Activated CD8-positive, alpha-beta memory T cell treated with anti-CD3 and anti-CD28 coated beads, Interleukin-2, amount 50 U/mL, for 48 hours (primary cell): Measurements from ENCODE around the gene GULP1.

Experiments used
- DNase-seq: peaks from one replicate; pipeline ENCODE4 v3.0.0-alpha.2; 2020

Gene GULP1

GRCh38 chr2:188381614-188382013, 89.9 kb downstream of the GULP1 start:
- DNase-seq = no peak

GRCh38 chr2:188382107-188382506, 90.4 kb downstream of the GULP1 start:
- no peak for DNase-seq

GRCh38 chr2:188383158-188383557, 91.5 kb downstream of the GULP1 start:
- DNase-seq = no peak

GRCh38 chr2:188385857-188386256, 94.2 kb downstream of the GULP1 start:
- DNase-seq = no peak

- no peak for DNase-seq
Observed at GRCh38 chr2:188388831-188389230, 97.2 kb downstream of the GULP1 start.

- DNase-seq = no peak
Observed at GRCh38 chr2:188391354-188391753, 99.7 kb downstream of the GULP1 start.

GRCh38 chr2:188394931-188395472, 103.3 kb downstream of the GULP1 start:
- DNase-seq = no peak

- DNase-seq = no peak
Observed at GRCh38 chr2:188395903-188396689, 104.4 kb downstream of the GULP1 start.

- DNase-seq = no peak
Observed at GRCh38 chr2:188399159-188399558, 107.5 kb downstream of the GULP1 start.

GRCh38 chr2:188403676-188404075, 112.0 kb downstream of the GULP1 start:
- no peak for DNase-seq

- no peak for DNase-seq
Observed at GRCh38 chr2:188404341-188405004, 112.8 kb downstream of the GULP1 start.

GRCh38 chr2:188406414-188406813, 114.7 kb downstream of the GULP1 start:
- DNase-seq = no peak

- DNase-seq = no peak
Observed at GRCh38 chr2:188410504-188411235, 119.0 kb downstream of the GULP1 start.

- no peak for DNase-seq
Observed at GRCh38 chr2:188412190-188412589, 120.5 kb downstream of the GULP1 start.

GRCh38 chr2:188414411-188414810, 122.7 kb downstream of the GULP1 start:
- no peak for DNase-seq

GRCh38 chr2:188414869-188415753, 123.4 kb downstream of the GULP1 start:
- no peak for DNase-seq

- DNase-seq = no peak
Observed at GRCh38 chr2:188415754-188416083, 124.0 kb downstream of the GULP1 start.

- no peak for DNase-seq
Observed at GRCh38 chr2:188416367-188416766, 124.7 kb downstream of the GULP1 start.

GRCh38 chr2:188422726-188423125, 131.1 kb downstream of the GULP1 start:
- no peak for DNase-seq

GRCh38 chr2:188425266-188425665, 133.6 kb downstream of the GULP1 start:
- no peak for DNase-seq

- DNase-seq = no peak
Observed at GRCh38 chr2:188426121-188426520, 134.4 kb downstream of the GULP1 start.

- no peak for DNase-seq
Observed at GRCh38 chr2:188430705-188431104, 139.0 kb downstream of the GULP1 start.

- DNase-seq = no peak
Observed at GRCh38 chr2:188434018-188434417, 142.3 kb downstream of the GULP1 start.
